Stomach (tissue), 4 donors: Measurements from ENCODE around the gene BUD13.

Experiments
- POLR2A ChIP-seq, 4 donors: fragments of 450-650 bp; IDR thresholded peaks; one replicate each; pipeline ENCODE4 v1.6.1; 2016; ENCODE audit warnings: antibody characterized with exemption in 4 of 4, control low read depth in 2 of 4, mild to moderate bottlenecking in 1 of 4, moderate library complexity in 1 of 4
- POLR2AphosphoS5 ChIP-seq, 3 donors: sonication (generic); formaldehyde crosslinking; IDR thresholded peaks; one replicate each; pipeline ENCODE4 v1.6.1; 2016; ENCODE audit warnings: antibody characterized with exemption in 3 of 3
- TF ChIP-seq, protein P1 (sequence below), 7 experiments: fragments of 450-650 bp in 4 of 7; fragments of 200-600 bp in 3 of 7; sonication (generic) in 3 of 7; IDR thresholded peaks; one replicate each; pipeline ENCODE4 v1.5.1; 2016 to 2019; ENCODE audit warnings: antibody characterized with exemption in 7 of 7, control low read depth in 2 of 7, mild to moderate bottlenecking in 1 of 7

DNA sequence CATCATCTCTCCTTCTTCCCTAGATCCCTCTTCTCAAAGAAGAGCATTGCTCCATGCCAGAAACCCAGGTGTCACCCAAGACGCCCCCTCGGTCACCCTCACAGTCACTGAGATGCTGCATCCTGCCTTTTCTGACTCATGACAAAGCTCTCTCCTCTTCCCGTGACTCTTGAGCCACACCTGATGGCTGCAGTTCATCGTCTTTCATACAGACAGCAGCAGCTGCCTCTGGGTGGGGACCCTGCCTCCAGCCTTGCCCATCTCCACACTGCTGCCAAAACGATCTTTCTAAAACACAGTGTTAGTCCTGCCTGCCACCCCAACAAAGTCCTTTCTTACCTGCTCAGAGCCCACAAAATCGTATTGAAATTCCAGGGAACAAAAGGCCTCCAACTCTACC lies 44.8 kb downstream of the BUD13 start:
- TF ChIP-seq, protein P1, sequence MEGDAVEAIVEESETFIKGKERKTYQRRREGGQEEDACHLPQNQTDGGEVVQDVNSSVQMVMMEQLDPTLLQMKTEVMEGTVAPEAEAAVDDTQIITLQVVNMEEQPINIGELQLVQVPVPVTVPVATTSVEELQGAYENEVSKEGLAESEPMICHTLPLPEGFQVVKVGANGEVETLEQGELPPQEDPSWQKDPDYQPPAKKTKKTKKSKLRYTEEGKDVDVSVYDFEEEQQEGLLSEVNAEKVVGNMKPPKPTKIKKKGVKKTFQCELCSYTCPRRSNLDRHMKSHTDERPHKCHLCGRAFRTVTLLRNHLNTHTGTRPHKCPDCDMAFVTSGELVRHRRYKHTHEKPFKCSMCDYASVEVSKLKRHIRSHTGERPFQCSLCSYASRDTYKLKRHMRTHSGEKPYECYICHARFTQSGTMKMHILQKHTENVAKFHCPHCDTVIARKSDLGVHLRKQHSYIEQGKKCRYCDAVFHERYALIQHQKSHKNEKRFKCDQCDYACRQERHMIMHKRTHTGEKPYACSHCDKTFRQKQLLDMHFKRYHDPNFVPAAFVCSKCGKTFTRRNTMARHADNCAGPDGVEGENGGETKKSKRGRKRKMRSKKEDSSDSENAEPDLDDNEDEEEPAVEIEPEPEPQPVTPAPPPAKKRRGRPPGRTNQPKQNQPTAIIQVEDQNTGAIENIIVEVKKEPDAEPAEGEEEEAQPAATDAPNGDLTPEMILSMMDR (IDR thresholded peaks at IDR 0.05), result no peak
- TF ChIP-seq POLR2A (IDR thresholded peaks at IDR 0.05), result no peak
- no peak for TF ChIP-seq POLR2AphosphoS5 (IDR thresholded peaks at IDR 0.05)
